IMR-90 (cell line): Measurements from ENCODE around the gene STX2. TPM values are rescaled to one million over a fixed set of nuclear protein-coding genes. Genes with fewer than 3 reads are reported as not detected.

Source experiments
- ATAC-seq: fragments of 200-7000 bp; cut with Tn5 transposase; 2 replicates; pipeline ENCODE4 v1.9.1; 2020; ENCODE audit warnings: low read depth, mild to moderate bottlenecking, moderate library complexity
- BruUV-seq: library from RNA; stranded (reverse); fragments of 400-500 nt; replicated peaks from 2 replicates; lab custom pipeline; 2021; lab: Mats Ljungman, UMichigan
- CTCF ChIA-PET: fragments of 300-600 bp; formaldehyde crosslinking; extraction: SDS; loops from one replicate; lab custom pipeline; 2021; ENCODE audit warnings: antibody characterized with exemption; lab: Yijun Ruan, JAX
- POLR2A ChIA-PET: fragments of 300-600 bp; sonication (Branson Sonifier 250); formaldehyde crosslinking; loops from one replicate; lab custom pipeline; 2022; ENCODE audit warnings: antibody characterized with exemption; ENCODE audit not compliant: unreplicated experiment; lab: Charles Lee
- DNase-seq: peaks from one replicate; pipeline ENCODE4 v3.0.0; 2013
- H2AFZ ChIP-seq: replicated peaks from 2 replicates; pipeline ENCODE3; 2013; ENCODE audit warnings: low read length, mild to moderate bottlenecking; ENCODE audit not compliant: poor library complexity
- H2AK5ac ChIP-seq: 2 replicates; pipeline ENCODE4 v1.6.1; 2013; ENCODE audit warnings: low read depth, low read length, inconsistent platforms
- H2AK9ac ChIP-seq: replicated peaks from 2 replicates; pipeline ENCODE3; 2013; ENCODE audit warnings: mild to moderate bottlenecking, low read depth, low read length, moderate library complexity; ENCODE audit not compliant: poor library complexity
- H2BK120ac ChIP-seq: 2 replicates; pipeline ENCODE4 v1.6.1; 2013; ENCODE audit warnings: low read depth, low read length, inconsistent platforms
- H2BK15ac ChIP-seq: 3 replicates; pipeline ENCODE4 v1.6.1; 2013; ENCODE audit warnings: low read depth, low read length, inconsistent platforms
- H2BK20ac ChIP-seq: 2 replicates; pipeline ENCODE4 v1.6.1; 2013; ENCODE audit warnings: low read depth, mild to moderate bottlenecking, inconsistent platforms, low read length, moderate library complexity
- H2BK5ac ChIP-seq: 2 replicates; pipeline ENCODE4 v1.6.1; 2013; ENCODE audit warnings: mild to moderate bottlenecking, low read depth, low read length, inconsistent platforms; ENCODE audit not compliant: poor library complexity, severe bottlenecking
- H3K14ac ChIP-seq: replicated peaks from 2 replicates; pipeline ENCODE4 v1.6.1; 2013; ENCODE audit warnings: low read depth, low read length, inconsistent platforms
- H3K18ac ChIP-seq: 2 replicates; pipeline ENCODE4 v1.6.1; 2013; ENCODE audit warnings: low read depth, low read length, control low read depth
- H3K23ac ChIP-seq: 2 replicates; pipeline ENCODE4 v1.6.1; 2013; ENCODE audit warnings: low read depth, low read length, inconsistent platforms
- H3K27ac ChIP-seq: 2 replicates; pipeline ENCODE4 v1.5.1; 2013; ENCODE audit warnings: mild to moderate bottlenecking, control low read depth, low read length; ENCODE audit not compliant: insufficient read depth
- H3K27me3 ChIP-seq: 2 replicates; pipeline ENCODE4 v1.6.1; 2013; ENCODE audit warnings: low read length; ENCODE audit not compliant: control insufficient read depth, insufficient read depth
- H3K36me3 ChIP-seq: 2 replicates; pipeline ENCODE4 v1.6.1; 2013; ENCODE audit warnings: low read length, mixed read lengths; ENCODE audit not compliant: control insufficient read depth, insufficient read depth
- H3K4ac ChIP-seq: 2 replicates; pipeline ENCODE4 v1.6.1; 2013; ENCODE audit warnings: low read depth, low read length, inconsistent platforms
- H3K4me1 ChIP-seq: 2 replicates; pipeline ENCODE4 v1.6.1; 2013; ENCODE audit warnings: low read length, mixed read lengths; ENCODE audit not compliant: control insufficient read depth, insufficient read depth
- H3K4me2 ChIP-seq: 2 replicates; pipeline ENCODE4 v1.6.1; 2013; ENCODE audit warnings: low read depth, mild to moderate bottlenecking, control low read depth, low read length, moderate library complexity
- H3K4me3 ChIP-seq: 2 replicates; pipeline ENCODE4 v1.5.1; 2013; ENCODE audit warnings: low read depth, mild to moderate bottlenecking, control low read depth, low read length, moderate library complexity; ENCODE audit not compliant: insufficient read depth
- H3K56ac ChIP-seq: 2 replicates; pipeline ENCODE4 v1.6.1; 2013; ENCODE audit warnings: low read length, inconsistent platforms; ENCODE audit not compliant: insufficient read depth; ENCODE audit errors: extremely low read depth
- H3K79me1 ChIP-seq, 2 experiments: 2 replicates each; pipeline ENCODE4 v1.6.1; 2013; ENCODE audit warnings: low read length in 2 of 2, inconsistent platforms in 1 of 2, low read depth in 1 of 2
- H3K9ac ChIP-seq: 2 replicates; pipeline ENCODE4 v1.6.1; 2013; ENCODE audit warnings: low read depth, low read length, control low read depth
- H3K9me1 ChIP-seq: 2 replicates; pipeline ENCODE4 v1.6.1; 2013; ENCODE audit warnings: low read length, inconsistent platforms; ENCODE audit not compliant: insufficient read depth
- H3K9me3 ChIP-seq: 2 replicates; pipeline ENCODE4 v1.6.1; 2013; ENCODE audit warnings: low read length; ENCODE audit not compliant: control insufficient read depth, insufficient read depth
- H4K20me1 ChIP-seq: 2 replicates; pipeline ENCODE4 v1.6.1; 2013; ENCODE audit warnings: low read length, inconsistent platforms; ENCODE audit not compliant: insufficient read depth
- H4K5ac ChIP-seq: 2 replicates; pipeline ENCODE4 v1.6.1; 2013; ENCODE audit warnings: mild to moderate bottlenecking, low read depth, low read length, control low read depth
- H4K8ac ChIP-seq, 2 experiments: 2 replicates each; pipeline ENCODE4 v1.6.1; 2013; ENCODE audit warnings: low read depth in 2 of 2, low read length in 2 of 2, control low read depth in 1 of 2, inconsistent platforms in 1 of 2
- H4K91ac ChIP-seq: 2 replicates; pipeline ENCODE4 v1.6.1; 2013; ENCODE audit warnings: low read depth, low read length, inconsistent platforms; ENCODE audit not compliant: insufficient read depth
- SMC3 ChIP-seq: fragments of 150-350 bp; IDR thresholded peaks from 2 replicates; pipeline ENCODE4 v1.6.1; 2016; ENCODE audit warnings: low read depth, mild to moderate bottlenecking, antibody characterized with exemption, low read length, moderate library complexity
- WGBS, 2 experiments: methylation state at CpG; one replicate each; pipeline versions ENCODE4 v1.1.5 to v1.1.7; 2013; ENCODE audit warnings: missing lambda C conversion rate in 2 of 2; ENCODE audit not compliant: insufficient read length in 1 of 2; ENCODE audit errors: extremely low coverage in 2 of 2; 5-methylcytosine and 5-hydroxymethylcytosine counted together
- dilution Hi-C: fragments of 300-500 bp; cut with HindIII; formaldehyde crosslinking; loops from one replicate; pipeline ENCODE4 v1.14.3; 2018; ENCODE audit warnings: low sequenced_read_pairs; ENCODE audit not compliant: unreplicated experiment
- in situ Hi-C: fragments of 300-500 bp; cut with MboI; formaldehyde crosslinking; loops from 3 replicates; pipeline ENCODE4 v1.14.3; 2019; ENCODE audit warnings: low sequenced_read_pairs, inconsistent platforms, mixed read lengths
- intact Hi-C: fragments of 100-400 bp; cut with micrococcal nuclease; formaldehyde crosslinking; loops from 2 replicates; pipeline ENCODE4 v1.10.0; 2022
- polyA plus RNA-seq, 3 experiments: library from polyadenylated mRNA; depleted of rRNA; stranded (reverse); fragments of >200 nt; gene quantifications; 2 replicates each; pipeline ENCODE4 v1.2.3, GENCODE V29; 2012; ENCODE audit warnings: low replicate concordance in 1 of 3
- total RNA-seq: library from RNA; depleted of rRNA; stranded (reverse); fragments of >200 nt; gene quantifications from 2 replicates; pipeline ENCODE4 v1.2.3, GENCODE V29; 2012

STX2 gene
- total and polyA plus RNA-seq, 2 of the 4 experiments (the other 2 are of a cell fraction), result 26.9 to 32.5 TPM

DNA sequence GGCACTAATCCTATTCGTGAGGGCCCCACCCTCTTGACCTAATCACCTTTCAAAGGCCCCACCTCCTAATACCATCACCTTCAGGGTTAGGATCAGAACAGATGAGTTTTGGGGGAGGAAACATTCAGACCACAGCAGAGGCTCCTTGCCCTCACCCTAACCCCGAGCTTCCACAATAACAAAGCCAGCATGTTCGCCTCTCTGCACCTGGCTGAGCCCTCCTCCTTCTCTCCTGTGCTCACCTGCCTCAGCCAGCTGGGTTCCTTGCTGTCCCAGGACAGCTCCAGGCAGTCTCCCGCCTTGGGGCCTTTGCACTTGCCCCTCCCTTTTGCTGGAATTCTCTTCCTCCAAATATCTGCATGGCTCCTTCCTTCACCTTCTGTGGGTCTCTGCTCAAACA is 23.1 kb upstream of the STX2 start:
- no peak overlapping the region for H3K4ac ChIP-seq
- H3K27me3 ChIP-seq, result no peaks in the 10 kb centered on the region
- no peak overlapping the region for H4K91ac ChIP-seq
- H2BK5ac ChIP-seq, result no peak overlapping the region
- no peak overlapping the region for H2BK20ac ChIP-seq
- no peak overlapping the region for H2AK5ac ChIP-seq
- H2AFZ ChIP-seq, result no peak overlapping the region
- H4K20me1 ChIP-seq, result no peaks in the 10 kb centered on the region
- no peaks in the 10 kb centered on the region for H3K4me1 ChIP-seq
- H3K56ac ChIP-seq, result no peak overlapping the region
- no peaks in the 10 kb centered on the region for H3K79me1 ChIP-seq
- no peak overlapping the region for H3K4me3 ChIP-seq
- H3K9ac ChIP-seq, result no peak overlapping the region
- DNase-seq (no peak), ATAC-seq (no peak)
- no peak overlapping the region for H3K23ac ChIP-seq
- WGBS, 2 experiments, result no CpG with 5 or more reads among the region's 4 CpGs
- dilution Hi-C loops, result no loop called here
- H3K14ac ChIP-seq, result no peak overlapping the region
- no peak overlapping the region for H3K4me2 ChIP-seq
- H2BK120ac ChIP-seq, result no peak overlapping the region
- no peak overlapping the region for H2AK9ac ChIP-seq
- ChIA-PET POLR2A (no interaction called here), CTCF (no interaction called here)
- TF ChIP-seq SMC3, result no peak
- no peak overlapping the region for H4K5ac ChIP-seq
- no peaks in the 10 kb centered on the region for H3K36me3 ChIP-seq
- no TSS peak for BruUV-seq
- intact Hi-C loops, result no loop called here
- H4K8ac ChIP-seq, result no peak overlapping the region
- H3K9me1 ChIP-seq, result no peaks in the 10 kb centered on the region
- in situ Hi-C loops, result no loop called here
- no peak overlapping the region for H3K18ac ChIP-seq
- H2BK15ac ChIP-seq, result no peak overlapping the region
- H3K9me3 ChIP-seq, result peaks cover 3% of the 10 kb centered on the region
- H3K27ac ChIP-seq, result no peak overlapping the region
